GM19193 (cell line): ENCODE data around the gene CMTR1.

ENCODE experiments used
- POLR2A ChIP-seq: IDR thresholded peaks from 4 replicates; pipeline ENCODE4 v1.6.1; 2011; ENCODE audit not compliant: insufficient read depth, insufficient read length; ENCODE audit errors: extremely low read depth

Gene CMTR1

DNA sequence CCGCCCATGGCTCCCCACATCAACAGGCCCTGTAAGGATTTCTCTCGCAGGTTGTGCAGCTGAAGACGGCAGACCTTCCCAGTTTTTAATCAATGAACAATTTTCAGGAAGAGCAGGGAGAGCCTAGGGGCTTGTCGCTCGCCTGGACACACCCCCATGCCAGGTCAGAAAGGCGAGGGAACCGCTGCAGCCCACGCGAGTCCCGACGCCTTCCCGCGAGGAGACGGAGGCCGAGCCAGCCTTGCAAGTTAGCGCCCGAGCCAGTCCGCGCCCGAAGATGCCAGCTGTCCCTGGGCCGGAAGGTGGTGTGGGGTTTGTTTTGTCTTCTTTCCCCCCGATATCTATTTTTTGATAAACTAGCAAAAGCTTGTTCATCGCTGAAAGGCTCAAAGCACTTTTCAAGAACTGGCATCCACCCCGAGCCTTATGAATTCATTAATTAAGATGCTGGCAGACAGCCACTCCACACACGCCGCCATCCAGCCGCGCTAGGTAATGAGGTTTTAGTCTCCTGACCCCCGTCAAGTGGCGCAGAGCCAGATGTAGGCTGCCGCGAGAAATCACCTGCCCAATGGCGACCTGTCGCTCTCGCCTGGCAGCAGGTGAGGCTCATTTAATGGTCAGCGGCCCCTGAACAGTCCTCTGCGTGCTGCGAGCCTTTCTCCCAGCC, 60.1 kb downstream of the CMTR1 start:
- TF ChIP-seq POLR2A: no peak

- TF ChIP-seq POLR2A: no peak
These were observed 60.6 kb downstream of the CMTR1 start for GRCh38 chr6:37493661-37493995.

- TF ChIP-seq POLR2A: no peak
These were observed 62.4 kb downstream of the CMTR1 start for GRCh38 chr6:37495244-37495934.

- no peak for TF ChIP-seq POLR2A
These were observed 64.2 kb downstream of the CMTR1 start for GRCh38 chr6:37496951-37497885.

- peak; percentile 49 for TF ChIP-seq POLR2A
These were observed 66.6 kb downstream of the CMTR1 start, which contains the start of gene CCDC167 for GRCh38 chr6:37499433-37500293. Gene CCDC167 (minus strand): TSS chr6:37499893. CDS start chr6:37499863, 30 bp downstream.

GRCh38 chr6:37500294-37500608, 67.2 kb downstream of the CMTR1 start:
- TF ChIP-seq POLR2A: no peak

DNA sequence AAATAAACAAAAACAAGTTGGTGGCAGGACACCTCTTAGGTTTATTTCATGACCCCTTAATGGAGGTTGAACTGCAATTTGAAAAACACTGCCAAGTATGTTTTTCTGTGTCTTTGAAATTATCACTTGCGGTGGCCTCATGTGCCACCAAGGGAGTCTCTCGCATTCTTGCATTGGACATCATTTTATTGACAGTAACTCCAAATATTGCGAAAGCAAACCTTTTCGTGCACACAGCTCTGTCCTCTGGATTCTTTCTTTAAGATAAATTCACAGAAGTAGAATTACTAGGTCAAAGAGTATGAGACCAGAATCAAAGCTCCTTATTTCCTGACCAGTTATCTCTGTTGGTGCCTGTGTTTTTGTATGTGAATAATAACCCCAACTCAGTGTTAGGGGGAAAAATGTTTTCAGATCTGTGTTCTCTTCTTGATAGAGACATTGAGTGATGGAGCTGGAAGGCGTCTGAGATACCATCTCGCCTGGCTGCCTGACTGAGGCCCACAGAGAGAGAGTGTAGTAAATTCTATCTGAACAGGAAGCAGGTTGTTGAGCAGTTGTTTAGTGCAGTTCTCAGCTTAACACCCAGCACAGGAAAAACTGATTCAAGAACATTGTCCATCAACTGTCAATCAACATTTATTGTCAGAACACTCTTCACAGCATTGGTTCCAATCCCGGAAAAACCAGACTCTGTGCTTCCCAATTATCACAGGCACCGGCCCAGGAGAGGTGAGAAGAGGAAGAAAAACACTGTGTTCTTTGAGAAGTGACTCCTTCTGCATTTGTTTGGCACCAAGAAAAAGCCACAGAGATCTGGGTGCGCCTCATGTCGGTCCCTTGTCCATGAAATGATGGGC, 68.8 kb downstream of the CMTR1 start:
- TF ChIP-seq POLR2A: no peak

GRCh38 chr6:37502703-37503291, 69.8 kb downstream of the CMTR1 start:
- no peak for TF ChIP-seq POLR2A

DNA sequence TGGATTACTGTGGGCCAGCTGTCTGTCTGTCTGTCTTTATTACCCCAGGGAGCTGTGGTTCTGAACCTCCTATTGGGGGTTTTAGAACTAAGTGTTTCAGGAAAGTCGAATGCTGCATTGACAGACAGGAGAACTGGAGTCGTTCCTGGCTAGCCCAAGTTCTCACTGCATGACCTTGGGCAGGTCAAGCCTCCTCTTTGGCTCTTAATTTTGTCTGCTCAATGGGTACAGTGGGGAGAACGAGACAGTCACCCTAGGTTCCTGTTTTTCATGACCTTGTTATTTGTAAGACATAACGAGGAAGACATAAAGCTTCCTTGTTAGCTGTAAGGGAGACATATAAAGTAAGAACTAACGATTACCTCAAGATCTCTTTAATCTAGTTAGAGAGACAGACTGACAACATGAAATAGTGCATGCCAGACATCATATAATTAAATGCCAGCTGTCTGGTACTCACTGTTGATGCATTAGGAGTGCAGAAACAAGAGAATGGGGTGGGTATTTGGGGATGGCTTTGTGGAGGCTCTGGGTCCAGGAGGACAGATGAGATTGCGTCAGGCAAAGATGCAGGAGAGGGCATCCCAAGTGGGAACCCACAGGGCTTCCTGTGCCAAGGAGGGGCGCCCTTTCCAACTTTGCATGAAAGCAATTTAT, 70.4 kb downstream of the CMTR1 start:
- no peak for TF ChIP-seq POLR2A

- TF ChIP-seq POLR2A: no peak
These were observed 71.0 kb downstream of the CMTR1 start for GRCh38 chr6:37504024-37504423.

DNA sequence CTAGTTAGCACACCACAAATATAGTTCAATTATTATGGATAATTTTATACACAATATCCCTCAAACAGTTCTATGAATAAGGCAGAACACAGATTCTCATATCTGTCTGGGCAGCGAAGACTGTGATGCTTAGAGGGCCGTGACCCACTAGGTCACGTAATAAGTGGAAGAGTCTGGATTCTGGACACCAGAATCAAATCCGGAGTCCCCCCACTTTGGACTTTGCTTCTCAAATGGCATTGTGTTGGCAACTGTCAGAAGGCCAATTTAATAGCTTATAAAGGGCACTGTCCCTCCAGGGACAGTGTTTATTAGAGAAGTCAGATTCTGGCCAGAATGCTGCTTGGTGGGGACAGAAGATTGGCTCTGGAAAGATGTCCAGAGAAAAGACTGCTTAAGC, 73.5 kb downstream of the CMTR1 start:
- TF ChIP-seq POLR2A: no peak

- no peak for TF ChIP-seq POLR2A
These were observed 74.1 kb downstream of the CMTR1 start for GRCh38 chr6:37507077-37507476.
